BE2C (cell line): ENCODE measurements around the gene HCRTR1.

Experiments
- DNase-seq: peaks from one replicate; pipeline ENCODE4 v3.0.0-alpha.2; 2020
- H3K27me3 ChIP-seq: fragments of 250-450 bp; sonication (Bioruptor Pico); 2 replicates; pipeline ENCODE4 v1.5.1; 2020; ENCODE audit warnings: mild to moderate bottlenecking
- H3K36me3 ChIP-seq: fragments of 250-450 bp; sonication (Bioruptor Pico); 2 replicates; pipeline ENCODE4 v1.5.1; 2020; ENCODE audit warnings: mild to moderate bottlenecking
- H3K4me1 ChIP-seq: fragments of 250-450 bp; sonication (Bioruptor Pico); 2 replicates; pipeline ENCODE4 v1.5.1; 2020
- H3K4me3 ChIP-seq: 2 replicates; pipeline ENCODE4 v1.5.1; 2011; ENCODE audit warnings: low read depth, low read length
- H3K9me3 ChIP-seq: fragments of 250-450 bp; sonication (Bioruptor Pico); 2 replicates; pipeline ENCODE4 v1.5.1; 2020
- TF ChIP-seq, protein P1 (sequence below): IDR thresholded peaks from 2 replicates; pipeline ENCODE4 v1.5.1; 2012; ENCODE audit warnings: mild to moderate bottlenecking, low read depth, low read length

Gene HCRTR1

DNA sequence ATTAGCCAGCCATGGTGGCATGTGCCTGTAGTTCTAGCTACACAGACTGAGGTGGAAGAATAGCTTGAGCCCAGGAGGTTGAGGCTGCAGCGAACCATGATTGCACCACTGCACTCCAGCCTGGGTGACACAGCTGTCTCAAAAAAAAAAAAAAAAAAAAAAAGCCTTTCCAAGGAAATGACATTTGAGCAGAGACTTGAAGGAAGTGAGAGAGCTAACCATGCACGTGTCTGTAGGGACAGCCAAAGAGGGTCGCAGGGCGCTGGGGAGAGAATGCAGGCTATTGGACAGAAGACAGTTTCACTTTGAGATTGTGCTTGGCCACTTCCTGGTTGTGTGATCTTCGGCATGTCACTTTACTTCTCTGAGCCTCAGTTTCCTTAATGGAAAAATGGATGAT is 6.8 kb downstream of the HCRTR1 start:
- H3K36me3 ChIP-seq = no peaks in the 10 kb centered on the region; the same call in 1 of the 2 replicates
- H3K4me1 ChIP-seq = peaks cover 22% of the 10 kb centered on the region
- DNase-seq = no peak
- no peak overlapping the region for H3K4me3 ChIP-seq
- no peaks in the 10 kb centered on the region for H3K27me3 ChIP-seq
- TF ChIP-seq, protein P1, sequence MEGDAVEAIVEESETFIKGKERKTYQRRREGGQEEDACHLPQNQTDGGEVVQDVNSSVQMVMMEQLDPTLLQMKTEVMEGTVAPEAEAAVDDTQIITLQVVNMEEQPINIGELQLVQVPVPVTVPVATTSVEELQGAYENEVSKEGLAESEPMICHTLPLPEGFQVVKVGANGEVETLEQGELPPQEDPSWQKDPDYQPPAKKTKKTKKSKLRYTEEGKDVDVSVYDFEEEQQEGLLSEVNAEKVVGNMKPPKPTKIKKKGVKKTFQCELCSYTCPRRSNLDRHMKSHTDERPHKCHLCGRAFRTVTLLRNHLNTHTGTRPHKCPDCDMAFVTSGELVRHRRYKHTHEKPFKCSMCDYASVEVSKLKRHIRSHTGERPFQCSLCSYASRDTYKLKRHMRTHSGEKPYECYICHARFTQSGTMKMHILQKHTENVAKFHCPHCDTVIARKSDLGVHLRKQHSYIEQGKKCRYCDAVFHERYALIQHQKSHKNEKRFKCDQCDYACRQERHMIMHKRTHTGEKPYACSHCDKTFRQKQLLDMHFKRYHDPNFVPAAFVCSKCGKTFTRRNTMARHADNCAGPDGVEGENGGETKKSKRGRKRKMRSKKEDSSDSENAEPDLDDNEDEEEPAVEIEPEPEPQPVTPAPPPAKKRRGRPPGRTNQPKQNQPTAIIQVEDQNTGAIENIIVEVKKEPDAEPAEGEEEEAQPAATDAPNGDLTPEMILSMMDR = no peak
- no peaks in the 10 kb centered on the region for H3K9me3 ChIP-seq

DNA sequence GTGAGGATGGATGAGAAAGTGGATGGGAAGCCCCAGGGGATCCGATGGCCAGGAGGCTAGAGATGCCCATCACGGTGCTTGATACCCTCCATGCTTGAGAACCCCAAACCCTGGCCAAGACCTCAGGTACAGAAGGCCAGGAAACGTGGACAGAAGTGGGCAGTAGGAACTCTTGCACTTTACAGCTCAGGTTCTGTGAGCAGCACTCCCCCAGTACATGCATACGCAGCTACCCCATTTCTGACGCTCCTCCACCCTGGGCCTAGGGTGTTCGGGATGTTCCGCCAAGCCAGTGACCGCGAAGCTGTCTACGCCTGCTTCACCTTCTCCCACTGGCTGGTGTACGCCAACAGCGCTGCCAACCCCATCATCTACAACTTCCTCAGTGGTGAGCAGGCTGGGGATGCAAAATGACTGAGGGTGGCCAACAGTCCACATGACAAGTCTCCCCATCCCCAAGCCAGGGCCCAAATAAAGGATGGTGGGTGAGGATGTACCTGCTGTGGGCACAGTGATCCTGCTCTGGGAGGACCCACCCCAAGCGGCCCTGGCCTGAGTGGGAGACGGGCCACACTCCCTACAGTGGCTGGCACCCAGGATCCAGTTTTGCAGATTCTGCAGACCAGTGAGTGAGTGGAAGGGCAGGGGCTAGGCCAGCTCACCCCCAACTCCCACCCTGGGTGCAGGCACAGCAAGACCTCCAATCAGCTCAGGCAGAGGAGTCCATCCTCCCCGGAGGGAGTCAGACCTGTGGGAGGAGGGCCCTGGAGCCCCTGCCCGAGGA is 7.4 kb downstream of the HCRTR1 start:
- Histone ChIP-seq H3K4me1 (peaks cover 27% of the 10 kb centered on the region), H3K4me3 (no peak overlapping the region), H3K36me3 (no peaks in the 10 kb centered on the region; the same call in 1 of the 2 replicates), H3K9me3 (no peaks in the 10 kb centered on the region), H3K27me3 (no peaks in the 10 kb centered on the region)
- DNase-seq = no peak
- TF ChIP-seq, protein P1 = no peak

DNA sequence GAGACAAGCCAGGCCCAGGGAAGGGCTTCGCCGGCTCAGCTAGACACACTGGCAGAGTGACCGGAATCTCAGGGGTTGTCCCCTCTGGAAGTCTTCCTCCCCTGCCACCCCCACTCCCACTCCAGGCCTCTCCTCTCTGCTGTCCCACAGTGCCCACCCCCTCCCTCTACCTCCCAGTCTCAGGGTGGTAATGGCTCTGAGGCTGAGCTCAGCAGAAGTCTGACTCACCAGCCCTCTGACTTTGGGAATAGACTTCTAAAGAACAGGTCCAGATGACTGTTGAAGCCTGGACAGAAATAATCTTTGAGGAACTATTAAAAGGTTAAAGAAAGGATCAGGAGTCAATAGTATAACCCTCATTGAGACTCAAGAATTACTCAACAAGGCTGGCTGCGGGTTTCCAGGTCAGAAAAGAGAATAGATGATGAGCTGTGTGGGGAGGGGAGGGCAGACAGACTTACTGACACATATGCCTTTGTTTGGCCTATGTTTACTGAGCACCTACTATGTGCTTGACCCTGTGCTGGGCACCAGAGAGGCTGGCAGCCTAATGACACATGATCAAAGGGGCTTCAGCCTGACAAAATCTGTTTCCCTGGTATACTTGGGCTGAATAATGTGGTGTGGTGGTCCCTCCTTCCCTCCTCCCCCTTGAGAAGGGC is 8.2 kb downstream of the HCRTR1 start:
- no peak for DNase-seq
- TF ChIP-seq, protein P1 = no peak
- no peaks in the 10 kb centered on the region for H3K9me3 ChIP-seq

DNA sequence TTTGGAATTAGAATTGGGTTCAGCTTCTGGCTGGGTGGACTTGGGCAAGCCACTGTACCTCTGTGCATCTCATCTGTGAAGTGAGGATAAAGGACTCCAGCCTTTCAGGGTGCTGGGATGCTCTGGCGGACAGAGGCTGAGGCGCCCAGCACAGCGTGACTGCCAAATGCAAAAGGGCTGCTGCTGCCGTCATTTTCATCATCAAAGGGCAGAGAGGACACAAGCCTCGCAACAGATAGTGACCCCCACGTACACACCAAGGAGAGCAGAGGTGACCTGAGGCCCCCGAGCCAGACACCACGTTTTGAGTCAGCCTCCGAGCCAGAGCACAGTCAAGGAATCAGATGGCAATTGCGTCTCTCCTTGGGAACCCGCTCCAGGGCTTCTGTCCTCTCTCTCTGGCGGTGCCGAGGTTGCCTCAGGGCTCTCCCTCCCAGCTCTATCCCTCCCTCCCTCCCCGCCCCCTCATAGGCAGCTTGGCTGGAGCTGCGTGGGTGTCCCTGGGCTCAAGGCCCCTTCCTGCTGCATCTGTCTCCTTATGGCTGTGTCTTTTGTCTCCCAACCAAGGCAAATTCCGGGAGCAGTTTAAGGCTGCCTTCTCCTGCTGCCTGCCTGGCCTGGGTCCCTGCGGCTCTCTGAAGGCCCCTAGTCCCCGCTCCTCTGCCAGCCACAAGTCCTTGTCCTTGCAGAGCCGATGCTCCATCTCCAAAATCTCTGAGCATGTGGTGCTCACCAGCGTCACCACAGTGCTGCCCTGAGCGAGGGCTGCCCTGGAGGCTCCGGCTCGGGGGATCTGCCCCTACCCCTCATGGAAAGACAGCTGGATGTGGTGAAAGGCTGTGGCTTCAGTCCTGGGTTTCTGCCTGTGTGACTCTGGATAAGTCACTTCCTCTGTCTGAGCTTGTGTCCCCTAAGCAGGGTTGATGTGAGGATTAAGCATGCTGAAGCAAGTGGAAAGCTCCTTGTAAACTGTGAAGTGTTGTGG is 9.0 kb downstream of the HCRTR1 start:
- DNase-seq = peak; percentile 52
- peaks cover 31% of the 10 kb centered on the region for H3K4me1 ChIP-seq
- no peaks in the 10 kb centered on the region for H3K27me3 ChIP-seq
- TF ChIP-seq, protein P1 = no peak
- H3K4me3 ChIP-seq = no peak overlapping the region; the same call in 1 of the 2 replicates
- H3K9me3 ChIP-seq = no peaks in the 10 kb centered on the region
- H3K36me3 ChIP-seq = peaks cover 4% of the 10 kb centered on the region

More for the DNA sequence above, 8.2 kb downstream of the HCRTR1 start:
- H3K27me3 ChIP-seq = no peaks in the 10 kb centered on the region
- peaks cover 31% of the 10 kb centered on the region for H3K4me1 ChIP-seq
- H3K36me3 ChIP-seq = peaks cover 2% of the 10 kb centered on the region
- H3K4me3 ChIP-seq = no peak overlapping the region

DNA sequence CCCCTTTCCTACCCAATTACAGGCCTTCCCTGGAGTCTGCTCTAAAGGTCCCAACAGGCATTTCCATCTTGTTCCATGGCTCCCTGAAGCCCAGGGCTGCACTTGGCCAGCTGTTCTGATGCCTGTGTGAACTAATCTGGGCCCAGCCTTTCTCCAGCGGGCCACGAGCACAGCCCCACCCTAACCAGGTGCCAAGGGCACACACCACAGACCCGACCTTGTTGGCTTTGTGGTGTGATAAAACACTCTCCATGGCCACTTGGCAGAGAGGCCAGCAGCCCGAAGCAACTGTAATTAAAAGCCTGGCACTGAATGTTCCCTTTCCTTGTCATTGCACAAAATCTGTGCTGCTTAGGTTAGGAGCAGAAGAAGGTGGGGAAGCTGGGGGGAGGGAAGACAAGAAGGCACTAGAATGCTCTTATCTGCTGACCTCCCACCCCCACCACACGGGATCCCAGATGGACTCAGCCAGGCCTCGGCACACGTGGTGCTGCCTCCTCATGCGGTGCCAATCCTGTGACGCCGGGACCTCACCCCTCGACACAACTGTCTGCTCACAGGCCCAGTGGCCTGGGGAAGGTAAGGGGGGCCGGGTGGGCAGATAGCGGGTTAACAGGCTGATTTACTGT is 9.9 kb downstream of the HCRTR1 start:
- Histone ChIP-seq H3K27me3 (no peaks in the 10 kb centered on the region), H3K36me3 (peaks cover 5% of the 10 kb centered on the region), H3K9me3 (no peaks in the 10 kb centered on the region), H3K4me1 (peaks cover 31% of the 10 kb centered on the region), H3K4me3 (no peak overlapping the region)
- TF ChIP-seq, protein P1 = no peak
- DNase-seq = peak; percentile 68
